Caco-2 (cell line): ENCODE results near the gene BCL7C. TPM values are rescaled to one million over a fixed set of nuclear protein-coding genes. Genes with fewer than 3 reads are reported as not detected.

Source experiments
- BruUV-seq: library from RNA; stranded (reverse); fragments of 400-500 nt; replicated peaks from 2 replicates; lab custom pipeline; 2021; lab: Mats Ljungman, UMichigan
- CTCF ChIA-PET: fragments of 300-600 bp; sonication (Branson Sonifier 250); formaldehyde crosslinking; loops from one replicate; lab custom pipeline; 2022; ENCODE audit warnings: antibody characterized with exemption; lab: Charles Lee
- POLR2A ChIA-PET: fragments of 300-600 bp; sonication (Branson Sonifier 250); formaldehyde crosslinking; loops from one replicate; lab custom pipeline; 2022; ENCODE audit warnings: antibody characterized with exemption; lab: Charles Lee
- DNase-seq, 2 experiments: peaks; one replicate each; pipeline versions ENCODE4 v3.0.0 to v3.0.0-alpha.2; 2020 to 2022
- H3K27me3 ChIP-seq: replicated peaks from 2 replicates; pipeline ENCODE4 v1.6.0; 2011; ENCODE audit warnings: low read length; ENCODE audit not compliant: control insufficient read depth, insufficient read depth
- H3K36me3 ChIP-seq: 2 replicates; pipeline ENCODE4 v1.5.1; 2011; ENCODE audit warnings: low read length; ENCODE audit not compliant: control insufficient read depth, insufficient read depth
- H3K4me1 ChIP-seq: fragments of 250-450 bp; sonication (Bioruptor Pico); 2 replicates; pipeline ENCODE4 v1.5.1; 2020; ENCODE audit warnings: mild to moderate bottlenecking
- H3K4me3 ChIP-seq: 2 replicates; pipeline ENCODE4 v1.5.1; 2011; ENCODE audit warnings: low read depth, mild to moderate bottlenecking, control low read depth, low read length
- H3K9me3 ChIP-seq: fragments of 250-450 bp; sonication (Bioruptor Pico); 2 replicates; pipeline ENCODE4 v1.5.1; 2020; ENCODE audit warnings: mild to moderate bottlenecking, moderate library complexity
- H3K27ac Mint-ChIP-seq: one replicate; pipeline ENCODE4 v1.8.0; 2022; ENCODE audit warnings: mixed read lengths; ENCODE audit not compliant: unreplicated experiment
- H3K27me3 Mint-ChIP-seq: one replicate; pipeline ENCODE4 v1.8.0; 2022; ENCODE audit warnings: mixed read lengths; ENCODE audit not compliant: insufficient read depth, unreplicated experiment
- H3K36me3 Mint-ChIP-seq: one replicate; pipeline ENCODE4 v1.8.0; 2022; ENCODE audit warnings: mild to moderate bottlenecking, mixed read lengths; ENCODE audit not compliant: insufficient read depth, unreplicated experiment
- H3K4me1 Mint-ChIP-seq: one replicate; pipeline ENCODE4 v1.8.0; 2022; ENCODE audit warnings: low read depth, mixed read lengths; ENCODE audit not compliant: unreplicated experiment
- H3K4me3 Mint-ChIP-seq: one replicate; pipeline ENCODE4 v1.8.0; 2022; ENCODE audit warnings: mild to moderate bottlenecking, moderate library complexity, mixed read lengths; ENCODE audit not compliant: unreplicated experiment
- H3K9me3 Mint-ChIP-seq: one replicate; pipeline ENCODE4 v1.8.0; 2022; ENCODE audit warnings: mixed read lengths; ENCODE audit not compliant: unreplicated experiment
- CTCF ChIP-seq, 2 experiments: fragments of 200-600 bp in 1 of 2; IDR thresholded peaks; 1 replicate in 1 of 2; 2 replicates in 1 of 2; pipeline versions ENCODE4 v1.5.1 to v1.8.0; 2011 to 2022; ENCODE audit warnings: antibody characterized with exemption in 1 of 2, control low read depth in 1 of 2, inconsistent platforms in 1 of 2, low read depth in 1 of 2, low read length in 1 of 2, mild to moderate bottlenecking in 1 of 2, moderate library complexity in 1 of 2; ENCODE audit not compliant: insufficient read depth in 1 of 2, severe bottlenecking in 1 of 2, unreplicated experiment in 1 of 2
- intact Hi-C: fragments of 100-400 bp; cut with micrococcal nuclease; formaldehyde crosslinking; loops from one replicate; pipeline ENCODE4 v1.10.0; 2022; ENCODE audit not compliant: unreplicated experiment
- total RNA-seq: library from RNA; stranded (reverse); gene quantifications from 2 replicates; pipeline ENCODE4 v1.2.3, GENCODE V29; 2022

BCL7C gene
- total RNA-seq, 1 experiment from 2014 or later, result 17.7 TPM

- intact Hi-C loops, result no loop called here
- Mint-ChIP-seq H3K9me3 (no peaks in the 10 kb centered on the region), H3K4me3 (no peak overlapping the region), H3K27ac (no peak overlapping the region), H3K27me3 (no peaks in the 10 kb centered on the region), H3K4me1 (peaks cover 9% of the 10 kb centered on the region), H3K36me3 (no peaks in the 10 kb centered on the region)
- no peak for TF ChIP-seq CTCF (IDR thresholded peaks at IDR 0.05; ENCODE audit: insufficient read depth in 1 of 2, low read depth in 1 of 2, low read length in 1 of 2, severe bottlenecking in 1 of 2, unreplicated experiment in 1 of 2)
- ChIA-PET POLR2A (no interaction called here), CTCF (no interaction called here)
- Histone ChIP-seq H3K27me3 (no peaks in the 10 kb centered on the region), H3K4me1 (no peaks in the 10 kb centered on the region), H3K9me3 (no peaks in the 10 kb centered on the region), H3K4me3 (no peak overlapping the region), H3K36me3 (no peaks in the 10 kb centered on the region)
- no TSS peak for BruUV-seq
- no peak for DNase-seq
These were observed 13.2 kb upstream of the BCL7C start for GRCh38 chr16:30907064-30907463.

DNA sequence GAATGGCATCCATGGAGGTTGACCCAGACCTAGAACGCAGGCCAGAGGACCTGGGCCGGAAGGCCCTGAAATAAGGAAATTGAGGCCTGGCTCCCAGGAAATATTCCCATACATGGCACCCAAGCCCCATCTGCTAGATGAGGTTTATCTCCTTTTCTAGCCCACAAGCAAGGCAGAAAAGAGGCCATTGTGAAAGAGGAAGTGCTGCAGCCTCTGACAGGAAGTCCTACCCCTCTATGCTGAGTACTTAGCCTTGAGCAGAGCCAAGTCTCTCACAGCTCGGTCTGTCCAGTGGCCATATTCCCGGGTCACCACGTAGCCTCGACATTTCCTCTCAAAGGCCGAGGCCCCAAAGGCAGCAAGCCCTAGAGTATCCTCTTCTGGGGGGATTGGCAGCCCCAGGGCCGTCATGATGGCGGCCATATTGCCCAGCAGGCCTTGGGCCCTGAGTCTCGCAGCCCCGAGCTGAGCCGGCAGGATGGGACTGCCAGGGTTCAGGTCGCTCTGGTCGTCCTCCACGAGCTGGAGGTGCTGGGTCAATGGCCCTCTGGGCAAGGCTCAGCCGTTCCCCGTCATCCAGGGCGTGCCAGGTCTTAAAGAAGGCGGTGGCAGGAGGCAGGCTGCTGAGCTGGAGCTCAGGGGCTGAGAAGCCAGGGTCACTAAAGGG lies 10.4 kb upstream of the BCL7C start:
- no peaks in the 10 kb centered on the region for H3K4me1 ChIP-seq
- Mint-ChIP-seq H3K4me3 (no peak overlapping the region), H3K4me1 (peaks cover 9% of the 10 kb centered on the region), H3K27ac (no peak overlapping the region), H3K9me3 (no peaks in the 10 kb centered on the region), H3K36me3 (no peaks in the 10 kb centered on the region), H3K27me3 (no peaks in the 10 kb centered on the region)
- ChIA-PET CTCF (no interaction called here), POLR2A (no interaction called here)
- no TSS peak for BruUV-seq
- H3K36me3 ChIP-seq, result no peaks in the 10 kb centered on the region
- TF ChIP-seq CTCF (IDR thresholded peaks at IDR 0.05; ENCODE audit: insufficient read depth in 1 of 2, low read depth in 1 of 2, low read length in 1 of 2, severe bottlenecking in 1 of 2, unreplicated experiment in 1 of 2), result no peak
- no peaks in the 10 kb centered on the region for H3K9me3 ChIP-seq
- no peaks in the 10 kb centered on the region for H3K27me3 ChIP-seq
- intact Hi-C loops, result no loop called here
- H3K4me3 ChIP-seq, result no peak overlapping the region
- no peak for DNase-seq

DNA sequence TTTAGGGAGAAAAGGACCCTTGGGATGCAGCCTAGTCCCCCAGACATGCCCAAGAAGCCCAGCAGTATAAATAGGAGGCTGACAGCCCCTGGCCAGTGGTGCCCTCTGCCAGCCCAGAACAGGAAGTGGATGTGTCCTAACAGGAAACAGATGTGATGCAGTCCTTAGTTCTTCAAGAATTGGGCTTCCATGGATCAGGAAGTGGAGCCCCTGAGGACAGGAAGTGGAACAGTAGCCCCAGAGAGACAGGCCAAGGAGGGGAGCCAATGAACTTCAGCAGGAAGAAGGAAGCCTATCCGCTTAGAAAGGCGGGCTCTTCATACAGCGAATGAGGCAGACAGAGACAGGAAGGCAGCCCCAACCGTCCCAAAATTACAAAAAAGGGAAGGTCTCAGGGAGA lies 9.7 kb upstream of the BCL7C start:
- Histone ChIP-seq H3K36me3 (no peaks in the 10 kb centered on the region), H3K27me3 (no peaks in the 10 kb centered on the region), H3K9me3 (no peaks in the 10 kb centered on the region), H3K4me1 (no peaks in the 10 kb centered on the region), H3K4me3 (no peak overlapping the region)
- Mint-ChIP-seq H3K36me3 (no peaks in the 10 kb centered on the region), H3K4me1 (peaks cover 9% of the 10 kb centered on the region), H3K4me3 (peak overlapping the region; percentile 79), H3K9me3 (no peaks in the 10 kb centered on the region), H3K27me3 (no peaks in the 10 kb centered on the region), H3K27ac (no peak overlapping the region)
- no peak for TF ChIP-seq CTCF (IDR thresholded peaks at IDR 0.05; ENCODE audit: insufficient read depth in 1 of 2, low read depth in 1 of 2, low read length in 1 of 2, severe bottlenecking in 1 of 2, unreplicated experiment in 1 of 2)
- POLR2A ChIA-PET, result no interaction called here
- CTCF ChIA-PET, result no interaction called here
- DNase-seq, result no peak
- intact Hi-C loops, result no loop called here
- no TSS peak for BruUV-seq
